Fibroblast of skin of left quadriceps (primary cell): ENCODE measurements around the gene MORN1.
A peak's percentile ranks its signal among the peaks of the same experiment; 100 is the strongest.
"Not testable (repeated sequence)": the region's sequence is repeated elsewhere in the genome, so short reads cannot be mapped to it uniquely, and the experiment has no call there.

Source experiments
- DNase-seq, 2 experiments: peaks; one replicate each; pipeline ENCODE4 v3.0.0-alpha.2; 2013; ENCODE audit warnings: low read depth in 2 of 2

The MORN1 gene

DNA sequence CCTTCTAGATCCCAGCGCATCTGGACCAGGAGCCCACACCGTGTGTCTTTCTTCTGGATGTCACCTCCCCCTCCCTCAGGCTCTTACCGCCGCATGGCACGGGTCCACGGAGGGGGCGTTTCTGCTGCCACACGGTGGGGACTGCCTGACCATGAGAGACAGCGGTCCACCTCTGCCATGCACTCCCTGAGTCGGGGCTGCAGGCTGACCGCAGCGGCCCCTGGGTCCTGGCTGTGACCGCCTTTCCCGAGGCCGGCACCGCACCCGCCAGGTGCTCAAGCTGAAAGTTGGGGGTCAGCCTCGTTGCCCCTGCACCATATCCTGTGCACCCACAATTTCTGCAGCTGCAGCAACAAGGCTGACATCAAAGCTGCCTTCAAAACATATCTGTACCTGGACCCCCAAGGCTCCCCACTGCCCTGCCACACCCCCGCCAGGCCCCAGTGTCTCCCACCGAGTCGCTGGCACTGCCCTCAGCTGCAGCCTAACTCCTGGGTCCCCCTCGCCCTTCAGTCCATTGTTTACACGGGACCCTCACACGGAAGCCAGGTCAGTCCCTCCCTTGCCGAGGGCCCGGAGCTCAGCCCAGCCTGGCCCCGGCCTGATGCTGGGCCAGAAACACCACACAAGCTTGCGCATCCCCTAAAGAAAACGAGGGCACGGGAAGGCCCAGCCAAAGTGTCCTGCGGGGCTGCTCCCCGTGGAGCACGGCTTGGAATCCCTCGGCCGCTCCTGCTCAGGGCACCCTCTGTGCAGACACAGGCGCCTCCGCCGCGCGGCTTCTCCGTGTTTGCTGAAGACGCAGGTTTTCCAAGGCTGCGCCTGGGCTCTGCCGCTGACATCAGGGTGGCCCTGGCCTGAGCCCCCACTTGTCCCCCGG lies 51.9 kb downstream of the MORN1 start:
- DNase-seq = no peak

DNA sequence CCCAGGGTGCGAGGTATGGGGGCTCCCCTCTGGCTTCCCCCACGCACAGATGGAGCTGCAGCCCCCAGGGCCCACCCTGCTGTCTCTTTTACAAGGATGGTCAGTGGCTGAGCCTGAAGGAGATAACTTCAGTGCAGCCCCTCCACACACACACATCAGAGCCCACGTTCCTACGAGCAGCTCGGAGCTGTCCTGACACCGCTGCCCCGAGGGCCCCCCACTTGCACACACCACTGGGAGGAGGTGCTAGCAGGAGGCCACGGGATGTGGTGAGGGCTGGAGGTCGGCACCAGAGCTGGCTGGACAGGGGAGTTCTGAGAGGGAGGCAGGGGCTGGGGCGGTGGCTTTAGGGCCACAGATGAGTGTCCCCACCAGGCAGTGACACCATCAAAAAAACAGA lies 53.9 kb downstream of the MORN1 start:
- no peak for DNase-seq

DNA sequence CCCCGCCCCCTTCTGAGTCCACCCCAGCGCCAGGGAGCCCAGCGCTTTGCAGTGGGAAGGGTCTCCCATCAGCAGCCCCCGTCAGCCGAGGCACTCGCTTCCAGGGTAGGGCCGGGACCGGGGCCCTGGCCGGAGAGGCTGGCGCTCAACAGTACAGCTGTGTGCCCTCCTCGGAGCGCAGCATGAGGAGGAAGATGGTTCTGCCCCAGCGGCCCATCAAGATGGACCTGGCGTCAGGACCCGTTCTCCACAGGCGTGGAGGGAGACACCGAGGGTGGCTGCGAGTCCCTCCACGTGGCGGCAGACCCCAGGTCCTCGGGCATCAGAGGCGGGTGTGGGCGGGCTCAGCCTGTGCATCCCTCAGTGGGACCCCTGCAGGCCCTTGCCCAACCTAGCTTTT lies 54.3 kb downstream of the MORN1 start:
- no peak for DNase-seq

- no peak for DNase-seq
Observed at GRCh38 chr1:2336499-2336898, 54.9 kb downstream of the MORN1 start.

- no peak for DNase-seq
Observed at GRCh38 chr1:2335721-2336455, 55.5 kb downstream of the MORN1 start.

DNA sequence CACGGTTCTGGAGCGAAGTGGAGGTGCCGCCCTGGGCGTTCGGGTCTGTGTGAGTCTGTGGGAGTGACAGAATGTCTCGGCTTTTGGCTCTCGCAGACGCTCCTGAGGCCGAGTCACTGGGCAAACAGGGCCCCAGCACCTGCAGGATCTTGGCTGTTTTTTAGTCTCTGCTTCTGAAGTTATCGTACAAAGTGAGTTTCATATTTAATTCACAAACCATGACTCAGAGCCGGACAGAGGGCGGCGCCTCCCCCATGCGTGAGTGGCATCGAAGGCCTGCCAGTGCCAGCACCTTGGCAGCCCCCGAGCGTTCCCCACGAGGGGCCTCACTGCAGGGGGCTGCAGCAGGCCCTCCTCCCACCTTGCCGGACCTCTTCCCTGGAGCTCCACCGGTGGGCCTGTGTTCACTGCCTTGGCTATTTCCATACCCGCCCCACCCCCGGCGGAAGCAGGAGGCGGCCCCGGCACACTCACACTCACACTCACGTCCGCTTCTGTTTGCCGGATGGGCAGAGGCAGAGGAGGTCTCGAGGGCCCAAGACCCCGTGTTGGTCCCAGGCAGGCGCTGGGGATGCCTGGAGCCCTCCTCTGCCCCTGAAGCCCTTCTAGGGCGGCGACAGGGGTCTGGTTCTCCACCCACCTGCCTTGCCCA lies 56.3 kb downstream of the MORN1 start:
- DNase-seq = no peak

GRCh38 chr1:2334366-2334765 lies 57.0 kb downstream of the MORN1 start:
- DNase-seq = no peak

- not testable (repeated sequence) for DNase-seq
Observed at GRCh38 chr1:2331580-2331979, 59.8 kb downstream of the MORN1 start.

DNA sequence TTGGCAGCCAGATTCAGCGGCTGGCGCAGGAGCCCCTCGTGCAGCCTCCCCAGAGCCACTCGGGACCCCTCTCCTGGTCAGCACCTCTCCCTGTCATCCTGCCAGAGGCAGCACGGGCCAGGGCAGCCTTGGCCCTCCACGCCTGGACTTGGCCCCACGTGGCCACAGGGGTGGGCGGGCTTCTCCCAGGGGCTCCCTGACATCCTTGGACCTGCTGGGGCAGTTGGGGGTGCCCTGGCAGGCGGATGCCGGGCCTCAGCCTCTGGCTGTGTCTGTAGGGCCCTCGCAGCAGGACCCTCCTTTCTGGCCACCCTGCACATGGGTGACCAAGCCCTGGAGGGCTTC lies 60.2 kb downstream of the MORN1 start:
- no peak for DNase-seq

DNA sequence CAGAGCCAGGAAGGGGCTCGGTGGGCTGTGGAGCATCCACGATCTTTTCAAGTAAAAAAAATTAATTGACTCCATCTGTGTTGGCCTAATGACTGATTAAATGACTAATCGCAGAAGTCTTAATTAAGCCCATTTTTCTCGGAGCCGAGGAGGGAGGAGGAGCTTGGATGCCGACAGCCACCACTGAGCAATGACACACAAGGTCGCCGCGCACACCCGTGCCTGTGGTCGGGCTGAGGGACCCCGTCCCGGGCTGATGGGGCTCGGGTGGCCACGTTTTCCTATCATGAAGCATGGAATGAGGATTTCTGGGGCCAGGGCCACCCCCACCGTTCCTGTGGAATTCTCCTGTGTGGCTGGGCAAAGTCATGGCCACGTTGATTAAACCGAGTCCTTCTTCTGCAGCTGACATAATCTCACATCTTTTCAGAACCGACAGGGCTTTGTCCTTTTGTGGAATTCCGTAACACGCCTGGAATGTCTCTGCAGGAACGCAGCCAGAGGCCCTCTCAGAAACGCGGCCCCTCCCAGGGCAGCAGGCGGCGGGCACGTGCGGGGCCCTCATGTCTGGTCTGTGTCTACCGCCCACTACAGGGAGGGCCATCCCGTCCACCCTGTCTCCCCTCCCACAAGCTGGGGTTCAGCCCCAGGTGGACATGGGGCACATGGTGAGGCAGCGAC lies 60.7 kb downstream of the MORN1 start:
- peak; percentile 87 to 88 for DNase-seq

DNA sequence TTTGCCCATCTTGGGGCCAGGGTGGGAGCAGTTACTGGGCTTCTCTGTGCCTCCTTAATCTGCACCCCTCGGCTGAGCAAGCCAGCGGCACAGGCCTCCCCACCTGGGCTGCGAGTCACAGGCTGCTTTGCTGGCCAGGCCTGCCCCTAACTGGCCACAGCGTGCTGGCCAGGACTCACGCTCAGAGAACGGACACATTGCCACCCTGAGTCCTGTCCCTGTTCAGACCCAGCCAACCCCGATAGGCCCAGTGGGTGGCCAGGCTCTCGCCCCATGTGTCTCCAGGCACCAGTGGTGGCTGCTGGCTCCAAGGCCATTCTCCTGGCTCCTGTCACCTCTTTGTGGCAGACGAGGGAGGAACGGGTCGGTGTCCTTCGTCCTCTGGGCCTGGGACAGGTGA lies 61.3 kb downstream of the MORN1 start:
- no peak for DNase-seq

GRCh38 chr1:2328676-2329455 lies 62.5 kb downstream of the MORN1 start:
- DNase-seq = no peak

GRCh38 chr1:2327841-2328240 lies 63.5 kb downstream of the MORN1 start:
- DNase-seq = no peak

- DNase-seq = not testable (repeated sequence)
Observed at GRCh38 chr1:2327162-2327561, 64.2 kb downstream of the MORN1 start.

- no peak for DNase-seq
Observed at GRCh38 chr1:2326524-2326923, 64.8 kb downstream of the MORN1 start.

- DNase-seq = no peak
Observed at GRCh38 chr1:2324553-2325366, 66.6 kb downstream of the MORN1 start.

GRCh38 chr1:2323451-2323974 lies 67.8 kb downstream of the MORN1 start:
- DNase-seq = no peak

- DNase-seq = no peak
Observed at GRCh38 chr1:2322581-2323211, 68.7 kb downstream of the MORN1 start.

- DNase-seq = peak; percentile 67 to 70
Observed at GRCh38 chr1:2322065-2322571, 69.2 kb downstream of the MORN1 start.
